ENCODE measurements around the gene TTC3. TPM values are rescaled to one million over a fixed set of nuclear protein-coding genes. Genes with fewer than 3 reads are reported as not detected.

The TTC3 gene
- total RNA-seq, 2 experiments from 2014 or later = 73.5 to 90.0 TPM

GRCh38 chr21:37055271-37055855 is 17.7 kb upstream of the TTC3 start:
- Histone ChIP-seq H3K79me2 (ENCODE audit: insufficient read depth, low read depth, low read length) (no peaks in the 10 kb centered on the region), H4K20me1 (ENCODE audit: insufficient read depth, low read length) (no peaks in the 10 kb centered on the region), H2AFZ (ENCODE audit: low read length) (no peak overlapping the region), H3K27ac (ENCODE audit: low read depth, low read length, poor library complexity, severe bottlenecking) (no peak overlapping the region), H3K9me2 (ENCODE audit: insufficient read depth, low read length) (no peaks in the 10 kb centered on the region), H3K4me1 (ENCODE audit: insufficient read depth, low read length, poor library complexity, severe bottlenecking) (peaks cover 4% of the 10 kb centered on the region), H3K9me3 (ENCODE audit: low read length) (no peaks in the 10 kb centered on the region), H3K4me2 (ENCODE audit: low read length) (no peak overlapping the region), H3K4me3 (ENCODE audit: low read depth, low read length, poor library complexity, severe bottlenecking) (no peak overlapping the region), H3K36me3 (ENCODE audit: insufficient read depth, low read length) (no peaks in the 10 kb centered on the region)
- ChIA-PET POLR2A (no interaction called here), CTCF (ENCODE audit: unreplicated experiment) (no interaction called here)
- TF ChIP-seq CTCF (conservative IDR thresholded peaks at IDR 0.05; ENCODE audit: low read length) = no peak
- no peak for TF ChIP-seq EZH2phosphoT487 (IDR thresholded peaks at IDR 0.05; ENCODE audit: borderline replicate concordance, low read depth, low read length)
- no peak for DNase-seq (ENCODE audit: low spot score)
- BruUV-seq (replicated peaks) = no TSS peak
- intact Hi-C loops (cut with micrococcal nuclease; ENCODE audit: unreplicated experiment) = no loop called here

GRCh38 chr21:37057614-37058013 is 15.4 kb upstream of the TTC3 start:
- H3K4me2 ChIP-seq (ENCODE audit: low read length) = no peak overlapping the region
- H3K27ac ChIP-seq (ENCODE audit: low read depth, low read length, poor library complexity, severe bottlenecking) = no peak overlapping the region
- no peaks in the 10 kb centered on the region for H4K20me1 ChIP-seq (ENCODE audit: insufficient read depth, low read length)
- TF ChIP-seq CTCF (conservative IDR thresholded peaks at IDR 0.05; ENCODE audit: low read length) = no peak
- no peak for TF ChIP-seq EZH2phosphoT487 (IDR thresholded peaks at IDR 0.05; ENCODE audit: borderline replicate concordance, low read depth, low read length)
- POLR2A ChIA-PET = no interaction called here
- H3K4me1 ChIP-seq (ENCODE audit: insufficient read depth, low read length, poor library complexity, severe bottlenecking) = peaks cover 21% of the 10 kb centered on the region
- no peak overlapping the region for H2AFZ ChIP-seq (ENCODE audit: low read length)
- no peaks in the 10 kb centered on the region for H3K36me3 ChIP-seq (ENCODE audit: insufficient read depth, low read length)
- BruUV-seq (replicated peaks) = no TSS peak
- no peak overlapping the region for H3K4me3 ChIP-seq (ENCODE audit: low read depth, low read length, poor library complexity, severe bottlenecking)
- CTCF ChIA-PET (ENCODE audit: unreplicated experiment) = no interaction called here
- no peaks in the 10 kb centered on the region for H3K9me2 ChIP-seq (ENCODE audit: insufficient read depth, low read length)
- no peaks in the 10 kb centered on the region for H3K79me2 ChIP-seq (ENCODE audit: insufficient read depth, low read depth, low read length)
- no peaks in the 10 kb centered on the region for H3K9me3 ChIP-seq (ENCODE audit: low read length)
- no peak for DNase-seq (ENCODE audit: low spot score)
- intact Hi-C loops (cut with micrococcal nuclease; ENCODE audit: unreplicated experiment) = no loop called here

- no peak overlapping the region for H3K4me3 ChIP-seq (ENCODE audit: low read depth, low read length, poor library complexity, severe bottlenecking)
- no peak overlapping the region for H3K27ac ChIP-seq (ENCODE audit: low read depth, low read length, poor library complexity, severe bottlenecking)
- POLR2A ChIA-PET = no interaction called here
- peaks cover 26% of the 10 kb centered on the region for H3K4me1 ChIP-seq (ENCODE audit: insufficient read depth, low read length, poor library complexity, severe bottlenecking)
- no peaks in the 10 kb centered on the region for H3K36me3 ChIP-seq (ENCODE audit: insufficient read depth, low read length)
- no peaks in the 10 kb centered on the region for H3K79me2 ChIP-seq (ENCODE audit: insufficient read depth, low read depth, low read length)
- H3K9me3 ChIP-seq (ENCODE audit: low read length) = no peaks in the 10 kb centered on the region
- no peak overlapping the region for H2AFZ ChIP-seq (ENCODE audit: low read length)
- CTCF ChIA-PET (ENCODE audit: unreplicated experiment) = no interaction called here
- H4K20me1 ChIP-seq (ENCODE audit: insufficient read depth, low read length) = no peaks in the 10 kb centered on the region
- intact Hi-C loops (cut with micrococcal nuclease; ENCODE audit: unreplicated experiment) = no loop called here
- BruUV-seq (replicated peaks) = no TSS peak
- H3K9me2 ChIP-seq (ENCODE audit: insufficient read depth, low read length) = no peaks in the 10 kb centered on the region
- TF ChIP-seq CTCF (conservative IDR thresholded peaks at IDR 0.05; ENCODE audit: low read length) (no peak), EZH2phosphoT487 (IDR thresholded peaks at IDR 0.05; ENCODE audit: borderline replicate concordance, low read depth, low read length) (no peak)
- no peak overlapping the region for H3K4me2 ChIP-seq (ENCODE audit: low read length)
- DNase-seq (ENCODE audit: low spot score) = no peak
Measured at GRCh38 chr21:37058261-37058660, 14.8 kb upstream of the TTC3 start.
